Natural killer cell (primary cell): Measurements from ENCODE around the gene TMPRSS6. TPM values are rescaled to one million over a fixed set of nuclear protein-coding genes. Genes with fewer than 3 reads are reported as not detected.

ENCODE experiments used
- ATAC-seq, 3 donors: fragments of 150-1000 bp in 2 of 3; fragments of 200-7000 bp in 1 of 3; cut with Tn5 transposase; 1 replicate in 1 of 3; 2 replicates in 2 of 3; pipeline ENCODE4 v1.10.0; 2021; ENCODE audit warnings: mild to moderate bottlenecking in 2 of 3, moderate library complexity in 2 of 3
- DNase-seq, 2 donors: peaks; one replicate each; pipeline versions ENCODE4 v3.0.0 to v3.0.0-alpha.2; 2013 to 2021; ENCODE audit warnings: mixed read lengths in 1 of 2
- H3K27ac ChIP-seq: one replicate; pipeline ENCODE4 v1.5.1; 2013; ENCODE audit warnings: mild to moderate bottlenecking, low read length
- H3K27me3 ChIP-seq: one replicate; pipeline ENCODE4 v1.6.1; 2013; ENCODE audit warnings: low read length; ENCODE audit not compliant: control insufficient read depth, insufficient read depth
- H3K36me3 ChIP-seq: one replicate; pipeline ENCODE4 v1.6.1; 2013; ENCODE audit warnings: low read length; ENCODE audit not compliant: control insufficient read depth, insufficient read depth
- H3K4me1 ChIP-seq: one replicate; pipeline ENCODE4 v1.6.1; 2013; ENCODE audit warnings: low read length; ENCODE audit not compliant: control insufficient read depth, insufficient read depth
- H3K4me3 ChIP-seq: one replicate; pipeline ENCODE4 v1.5.1; 2013; ENCODE audit warnings: low read length
- H3K9me3 ChIP-seq: one replicate; pipeline ENCODE4 v1.6.1; 2013; ENCODE audit warnings: low read length; ENCODE audit not compliant: control insufficient read depth, insufficient read depth
- H3K27ac Mint-ChIP-seq, 2 donors: one replicate each; pipeline ENCODE4 v1.8.0; 2022; ENCODE audit warnings: mild to moderate bottlenecking in 2 of 2, mixed read lengths in 2 of 2, moderate library complexity in 1 of 2
- H3K27me3 Mint-ChIP-seq, 2 donors: one replicate each; pipeline ENCODE4 v1.8.0; 2022; ENCODE audit warnings: low read depth in 2 of 2, mixed read lengths in 2 of 2
- H3K36me3 Mint-ChIP-seq: one replicate; pipeline ENCODE4 v1.8.0; 2022; ENCODE audit warnings: mixed read lengths
- H3K4me1 Mint-ChIP-seq, 2 donors: one replicate each; pipeline ENCODE4 v1.8.0; 2022; ENCODE audit warnings: mixed read lengths in 2 of 2
- H3K4me3 Mint-ChIP-seq: one replicate; pipeline ENCODE4 v1.8.0; 2022; ENCODE audit warnings: mild to moderate bottlenecking, moderate library complexity, mixed read lengths
- H3K9me3 Mint-ChIP-seq, 2 donors: one replicate each; pipeline ENCODE4 v1.8.0; 2022; ENCODE audit warnings: mixed read lengths in 2 of 2
- CTCF ChIP-seq: fragments of 200-600 bp; IDR thresholded peaks from one replicate; pipeline ENCODE4 v1.8.0; 2022; ENCODE audit warnings: antibody characterized with exemption
- WGBS: methylation state at CpG from one replicate; pipeline ENCODE4 v1.1.7; 2013; ENCODE audit warnings: missing lambda C conversion rate; ENCODE audit not compliant: insufficient coverage; 5-methylcytosine and 5-hydroxymethylcytosine counted together
- intact Hi-C: fragments of 100-400 bp; cut with micrococcal nuclease; formaldehyde crosslinking; loops from one replicate; pipeline ENCODE4 v1.14.2; 2022
- total RNA-seq, 4 donors: library from RNA; stranded (reverse); fragments of 120-200 nt in 1 of 4; gene quantifications; one replicate each; pipeline versions ENCODE4 v1.2.3 to v1.2.4, GENCODE V29; 2013 to 2022

The TMPRSS6 gene
- total RNA-seq, 3 donors from 2014 or later (not counting 1 experiment from before 2014, with no cell fraction given): 1.1 to 4.7 (median 3.4) TPM

GRCh38 chr22:37028692-37029674 is 80.5 kb downstream of the TMPRSS6 start:
- Mint-ChIP-seq H3K4me1 (peaks cover 0 to 9% of the 10 kb centered on the region in 2 donors), H3K36me3 (no peaks in the 10 kb centered on the region), H3K4me3 (no peak overlapping the region), H3K27ac (no peak overlapping the region), H3K27me3 (no peaks in the 10 kb centered on the region), H3K9me3 (no peaks in the 10 kb centered on the region)
- Histone ChIP-seq H3K4me1 (no peaks in the 10 kb centered on the region), H3K36me3 (peaks cover 24% of the 10 kb centered on the region), H3K27ac (no peak overlapping the region), H3K4me3 (no peak overlapping the region), H3K27me3 (no peaks in the 10 kb centered on the region), H3K9me3 (no peaks in the 10 kb centered on the region)
- no peak for ATAC-seq
- no peak for DNase-seq
- intact Hi-C loops: no loop called here
- no peak for TF ChIP-seq CTCF
- WGBS: 96% methylated on average over 22 of the region's 22 CpGs

GRCh38 chr22:37027556-37027955 is 82.0 kb downstream of the TMPRSS6 start:
- no peaks in the 10 kb centered on the region for H3K27me3 ChIP-seq
- no peak for DNase-seq
- 96% methylated on average over 7 of the region's 7 CpGs for WGBS
- H3K9me3 ChIP-seq: no peaks in the 10 kb centered on the region
- no peak overlapping the region for H3K27ac ChIP-seq
- Mint-ChIP-seq H3K4me3 (no peak overlapping the region), H3K9me3 (no peaks in the 10 kb centered on the region), H3K4me1 (peaks cover 0 to 9% of the 10 kb centered on the region in 2 donors), H3K27ac (no peak overlapping the region), H3K36me3 (no peaks in the 10 kb centered on the region), H3K27me3 (no peaks in the 10 kb centered on the region)
- intact Hi-C loops: no loop called here
- peaks cover 24% of the 10 kb centered on the region for H3K36me3 ChIP-seq
- no peak for TF ChIP-seq CTCF
- H3K4me3 ChIP-seq: no peak overlapping the region
- ATAC-seq: no peak
- H3K4me1 ChIP-seq: no peaks in the 10 kb centered on the region

GRCh38 chr22:37026325-37026724 is 83.2 kb downstream of the TMPRSS6 start:
- H3K27me3 ChIP-seq: no peaks in the 10 kb centered on the region
- Mint-ChIP-seq H3K36me3 (no peaks in the 10 kb centered on the region), H3K4me1 (peaks cover 8 to 18% of the 10 kb centered on the region in 2 donors), H3K27ac (no peak overlapping the region), H3K27me3 (no peaks in the 10 kb centered on the region), H3K4me3 (no peak overlapping the region), H3K9me3 (no peaks in the 10 kb centered on the region)
- no peak for TF ChIP-seq CTCF
- intact Hi-C loops: no loop called here
- no peak overlapping the region for H3K4me3 ChIP-seq
- H3K36me3 ChIP-seq: peaks cover 24% of the 10 kb centered on the region
- DNase-seq (no peak), ATAC-seq (no peak)
- no peak overlapping the region for H3K27ac ChIP-seq
- peaks cover 10% of the 10 kb centered on the region for H3K4me1 ChIP-seq
- no peaks in the 10 kb centered on the region for H3K9me3 ChIP-seq
- 95% methylated on average over 5 of the region's 5 CpGs for WGBS
